LNCaP clone FGC (cell line): ENCODE measurements around the gene ECHDC3.

ENCODE experiments used
- DNase-seq: peaks from one replicate; pipeline ENCODE4 v3.0.0-alpha.2; 2011; ENCODE audit warnings: low read depth
- H3K4me3 ChIP-seq: 2 replicates; pipeline ENCODE4 v1.5.1; 2011; ENCODE audit warnings: mild to moderate bottlenecking, low read depth, low read length, control low read depth
- CTCF ChIP-seq: IDR thresholded peaks from 2 replicates; pipeline ENCODE4 v1.5.1; 2012; ENCODE audit warnings: mild to moderate bottlenecking; ENCODE audit not compliant: control insufficient read depth, insufficient read depth; ENCODE audit errors: extremely low read depth

The ECHDC3 gene

GRCh38 chr10:11798845-11799735 lies 56.9 kb downstream of the ECHDC3 start:
- no peak for TF ChIP-seq CTCF
- no peak overlapping the region for H3K4me3 ChIP-seq
- DNase-seq = no peak

GRCh38 chr10:11799736-11800080 lies 57.5 kb downstream of the ECHDC3 start:
- no peak for TF ChIP-seq CTCF

GRCh38 chr10:11804336-11804735 lies 62.2 kb downstream of the ECHDC3 start:
- H3K4me3 ChIP-seq = no peak overlapping the region
- no peak for DNase-seq
- no peak for TF ChIP-seq CTCF

More at GRCh38 chr10:11799736-11800080, 57.5 kb downstream of the ECHDC3 start:
- DNase-seq = no peak
- H3K4me3 ChIP-seq = no peak overlapping the region

- no peak for TF ChIP-seq CTCF
- no peak overlapping the region for H3K4me3 ChIP-seq
- no peak for DNase-seq
Measured at GRCh38 chr10:11805792-11806191, 63.6 kb downstream of the ECHDC3 start.

GRCh38 chr10:11806706-11807105 lies 64.5 kb downstream of the ECHDC3 start:
- TF ChIP-seq CTCF = no peak
- no peak for DNase-seq

GRCh38 chr10:11808808-11809207 lies 66.6 kb downstream of the ECHDC3 start:
- no peak for TF ChIP-seq CTCF
- no peak overlapping the region for H3K4me3 ChIP-seq
- DNase-seq = no peak

More at GRCh38 chr10:11806706-11807105, 64.5 kb downstream of the ECHDC3 start:
- no peak overlapping the region for H3K4me3 ChIP-seq

- TF ChIP-seq CTCF = no peak
- H3K4me3 ChIP-seq = no peak overlapping the region
- no peak for DNase-seq
Measured at GRCh38 chr10:11810313-11810766, 68.2 kb downstream of the ECHDC3 start.
